Effector memory CD4-positive, alpha-beta T cell (primary cell): ENCODE measurements around the gene KDM5B.
A peak's percentile ranks its signal among the peaks of the same experiment; 100 is the strongest.

ENCODE experiments used
- DNase-seq, 3 donors: peaks; one replicate each; pipeline ENCODE4 v3.0.0-alpha.2; 2020
- H3K27ac ChIP-seq: 2 replicates; pipeline ENCODE4 v1.7.0; 2013; ENCODE audit warnings: mild to moderate bottlenecking, low read length, moderate library complexity; ENCODE audit not compliant: insufficient read depth, poor library complexity, severe bottlenecking
- H3K27me3 ChIP-seq: replicated peaks from 2 replicates; pipeline ENCODE4 v1.7.0; 2013; ENCODE audit warnings: mild to moderate bottlenecking, low read length; ENCODE audit not compliant: insufficient read depth, control insufficient read depth, poor library complexity, severe bottlenecking
- H3K36me3 ChIP-seq: 2 replicates; pipeline ENCODE4 v1.7.0; 2013; ENCODE audit warnings: mild to moderate bottlenecking, low read length, moderate library complexity; ENCODE audit not compliant: control insufficient read depth, insufficient read depth
- H3K4me1 ChIP-seq: 2 replicates; pipeline ENCODE4 v1.7.0; 2013; ENCODE audit warnings: low read length, mild to moderate bottlenecking; ENCODE audit not compliant: control insufficient read depth, insufficient read depth, poor library complexity, severe bottlenecking
- H3K4me3 ChIP-seq: 2 replicates; pipeline ENCODE4 v1.7.0; 2013; ENCODE audit warnings: low read length, low read depth, mild to moderate bottlenecking; ENCODE audit not compliant: insufficient read depth, poor library complexity, severe bottlenecking
- H3K9me3 ChIP-seq: 2 replicates; pipeline ENCODE4 v1.7.0; 2013; ENCODE audit warnings: mild to moderate bottlenecking, low read length, moderate library complexity; ENCODE audit not compliant: control insufficient read depth
- total RNA-seq, 3 donors: gene quantifications; one replicate each; lab custom pipeline; 2026; lab: John Stamatoyannopoulos, UW

KDM5B gene
- 90.3 to 101 (median 91.8) reads per million in 3 donors for total RNA-seq

GRCh38 chr1:202807926-202808757, at the start of gene KDM5B:
Gene KDM5B, minus strand, starts transcription at chr1:202808421. Its CDS starts 116 bp downstream, at chr1:202808305.
- H3K36me3 ChIP-seq: no peaks in the 10 kb centered on the region
- H3K27ac ChIP-seq: peak within 1 kb of the TSS; percentile 65
- H3K9me3 ChIP-seq: no peaks in the 10 kb centered on the region
- H3K4me1 ChIP-seq: peaks cover 23% of the 10 kb centered on the region
- peak within 1 kb of the TSS; percentile 95 for H3K4me3 ChIP-seq
- peak; percentile 45 to 54 (median 52) for DNase-seq
- H3K27me3 ChIP-seq: no peaks in the 10 kb centered on the region

GRCh38 chr1:202857136-202857610, 49.0 kb upstream of the KDM5B start:
- no peaks in the 10 kb centered on the region for H3K9me3 ChIP-seq
- H3K4me1 ChIP-seq: peaks cover 12% of the 10 kb centered on the region
- DNase-seq: no peak
- H3K27me3 ChIP-seq: peaks cover 16% of the 10 kb centered on the region
- no peaks in the 10 kb centered on the region for H3K36me3 ChIP-seq
- H3K4me3 ChIP-seq: no peak overlapping the region
- no peak overlapping the region for H3K27ac ChIP-seq

GRCh38 chr1:202856014-202856413, 47.8 kb upstream of the KDM5B start:
- Histone ChIP-seq H3K4me3 (no peak overlapping the region), H3K4me1 (peaks cover 4% of the 10 kb centered on the region), H3K9me3 (no peaks in the 10 kb centered on the region), H3K36me3 (no peaks in the 10 kb centered on the region), H3K27me3 (peaks cover 6% of the 10 kb centered on the region), H3K27ac (no peak overlapping the region)
- no peak for DNase-seq

GRCh38 chr1:202854787-202855186, 46.6 kb upstream of the KDM5B start:
- H3K4me3 ChIP-seq: no peak overlapping the region
- H3K27me3 ChIP-seq: no peaks in the 10 kb centered on the region
- DNase-seq: no peak
- H3K4me1 ChIP-seq: no peaks in the 10 kb centered on the region
- H3K27ac ChIP-seq: no peak overlapping the region
- H3K9me3 ChIP-seq: no peaks in the 10 kb centered on the region
- H3K36me3 ChIP-seq: no peaks in the 10 kb centered on the region

- Histone ChIP-seq H3K4me3 (no peak overlapping the region), H3K4me1 (no peaks in the 10 kb centered on the region), H3K27me3 (no peaks in the 10 kb centered on the region), H3K36me3 (no peaks in the 10 kb centered on the region), H3K27ac (no peak overlapping the region), H3K9me3 (no peaks in the 10 kb centered on the region)
- no peak for DNase-seq
Measured at GRCh38 chr1:202852163-202852904, 44.1 kb upstream of the KDM5B start.

- H3K27ac ChIP-seq: no peak overlapping the region
- DNase-seq: no peak
- H3K4me1 ChIP-seq: no peaks in the 10 kb centered on the region
- no peaks in the 10 kb centered on the region for H3K9me3 ChIP-seq
- no peak overlapping the region for H3K4me3 ChIP-seq
- H3K36me3 ChIP-seq: no peaks in the 10 kb centered on the region
- no peaks in the 10 kb centered on the region for H3K27me3 ChIP-seq
Measured at GRCh38 chr1:202850593-202851362, 42.6 kb upstream of the KDM5B start.

- H3K4me1 ChIP-seq: no peaks in the 10 kb centered on the region
- no peak overlapping the region for H3K4me3 ChIP-seq
- H3K9me3 ChIP-seq: no peaks in the 10 kb centered on the region
- H3K27me3 ChIP-seq: no peaks in the 10 kb centered on the region
- no peak overlapping the region for H3K27ac ChIP-seq
- no peak for DNase-seq
- H3K36me3 ChIP-seq: no peaks in the 10 kb centered on the region
Measured at GRCh38 chr1:202848191-202848542, 39.9 kb upstream of the KDM5B start.

GRCh38 chr1:202844935-202845334, 36.7 kb upstream of the KDM5B start:
- no peaks in the 10 kb centered on the region for H3K36me3 ChIP-seq
- H3K27ac ChIP-seq: no peak overlapping the region
- no peaks in the 10 kb centered on the region for H3K4me1 ChIP-seq
- no peak overlapping the region for H3K4me3 ChIP-seq
- no peak for DNase-seq
- no peaks in the 10 kb centered on the region for H3K27me3 ChIP-seq
- no peaks in the 10 kb centered on the region for H3K9me3 ChIP-seq

- no peaks in the 10 kb centered on the region for H3K9me3 ChIP-seq
- H3K4me1 ChIP-seq: no peaks in the 10 kb centered on the region
- no peaks in the 10 kb centered on the region for H3K36me3 ChIP-seq
- H3K4me3 ChIP-seq: no peak overlapping the region
- DNase-seq: no peak
- H3K27ac ChIP-seq: no peak overlapping the region
- H3K27me3 ChIP-seq: no peaks in the 10 kb centered on the region
Measured at GRCh38 chr1:202844259-202844658, 36.0 kb upstream of the KDM5B start.
